Hematopoietic multipotent progenitor cell (in vitro differentiated cells): ENCODE results near the gene CAMSAP2. TPM values are rescaled to one million over a fixed set of nuclear protein-coding genes. Genes with fewer than 3 reads are reported as not detected.
A peak's percentile ranks its signal among the peaks of the same experiment; 100 is the strongest.

Experiments used
- DNase-seq, 3 donors: peaks; one replicate each; pipeline ENCODE4 v3.0.0-alpha.2; 2011 to 2015; ENCODE audit warnings: low read depth in 2 of 3, low spot score in 2 of 3
- total RNA-seq: library from RNA; depleted of rRNA; stranded (reverse); fragments of >200 nt; gene quantifications from one replicate; pipeline ENCODE4 v1.2.3, GENCODE V29; 2012

Gene CAMSAP2
- under 0.01 TPM for total RNA-seq

GRCh38 chr1:200738327-200738948 lies at the start of gene CAMSAP2:
TSS of gene CAMSAP2 (plus strand) at chr1:200738893. CDS start at chr1:200739828, 935 bp downstream.
- peak in 1 of 3 donors; percentile 57 for DNase-seq

GRCh38 chr1:200692316-200692715 lies 46.4 kb upstream of the CAMSAP2 start:
- no peak for DNase-seq

- no peak for DNase-seq
These were observed 45.4 kb upstream of the CAMSAP2 start for GRCh38 chr1:200693327-200693726.

GRCh38 chr1:200694738-200695137 lies 44.0 kb upstream of the CAMSAP2 start:
- no peak for DNase-seq

GRCh38 chr1:200699871-200700270 lies 38.8 kb upstream of the CAMSAP2 start:
- peak in 1 of 3 donors; percentile 65 for DNase-seq

GRCh38 chr1:200704986-200705500 lies 33.6 kb upstream of the CAMSAP2 start:
- peak in 2 of 3 donors; percentile 3 to 17 for DNase-seq

- DNase-seq = no peak
These were observed 32.4 kb upstream of the CAMSAP2 start for GRCh38 chr1:200706111-200706814.

- no peak for DNase-seq
These were observed 31.6 kb upstream of the CAMSAP2 start for GRCh38 chr1:200707116-200707515.

GRCh38 chr1:200708161-200708560 lies 30.5 kb upstream of the CAMSAP2 start:
- DNase-seq = no peak

GRCh38 chr1:200708769-200709168 lies 29.9 kb upstream of the CAMSAP2 start:
- no peak for DNase-seq

GRCh38 chr1:200710166-200710565 lies 28.5 kb upstream of the CAMSAP2 start:
- no peak for DNase-seq

GRCh38 chr1:200714504-200715187 lies 24.0 kb upstream of the CAMSAP2 start:
- DNase-seq = no peak

- no peak for DNase-seq
These were observed 18.5 kb upstream of the CAMSAP2 start for GRCh38 chr1:200720199-200720598.

GRCh38 chr1:200724064-200724463 lies 14.6 kb upstream of the CAMSAP2 start:
- DNase-seq = no peak

- no peak for DNase-seq
These were observed 11.4 kb upstream of the CAMSAP2 start for GRCh38 chr1:200727257-200727656.

- DNase-seq = no peak
These were observed 8.8 kb upstream of the CAMSAP2 start for GRCh38 chr1:200729863-200730262.

GRCh38 chr1:200731654-200732332 lies 6.9 kb upstream of the CAMSAP2 start:
- DNase-seq = no peak

- DNase-seq = no peak
These were observed 6.3 kb upstream of the CAMSAP2 start for GRCh38 chr1:200732438-200732837.

GRCh38 chr1:200733907-200734306 lies 4.8 kb upstream of the CAMSAP2 start:
- DNase-seq = no peak

- no peak for DNase-seq
These were observed 924 bp upstream of the CAMSAP2 start for GRCh38 chr1:200737647-200738291.
